HCT116 (cell line): Measurements from ENCODE around the gene GRIK1. TPM values are rescaled to one million over a fixed set of nuclear protein-coding genes. Genes with fewer than 3 reads are reported as not detected.

Source experiments
- ATAC-seq: fragments of 200-7000 bp; cut with Tn5 transposase; 2 replicates; pipeline ENCODE4 v1.9.1; 2020; ENCODE audit warnings: mild to moderate bottlenecking, moderate library complexity
- BruUV-seq: library from RNA; stranded (reverse); fragments of 400-500 nt; replicated peaks from 2 replicates; lab custom pipeline; 2021; lab: Mats Ljungman, UMichigan
- CTCF ChIA-PET: fragments of 300-600 bp; sonication (Branson Sonifier 250); formaldehyde crosslinking; loops from one replicate; lab custom pipeline; 2021; ENCODE audit warnings: antibody characterized with exemption; lab: Charles Lee
- POLR2A ChIA-PET: fragments of 300-600, 350-600 bp; sonication (Branson Sonifier 250); formaldehyde crosslinking; loops from one replicate; lab custom pipeline; 2021; ENCODE audit warnings: antibody characterized with exemption; lab: Charles Lee
- RAD21 ChIA-PET, 2 experiments: fragments of 300-600 bp; sonication (Branson Sonifier 250); formaldehyde crosslinking; loops; one replicate each; lab custom pipeline; 2023; ENCODE audit warnings: low total read pairs in 2 of 2; ENCODE audit not compliant: uncharacterized antibody in 2 of 2, unreplicated experiment in 2 of 2, low non-redundant PET in 1 of 2; lab: Charles Lee
- DNase-seq: peaks from one replicate; pipeline ENCODE4 v3.0.0-alpha.2; 2010; ENCODE audit warnings: low read depth, low spot score
- H2AFZ ChIP-seq: fragments of 200-600 bp; shearing (Covaris generic), sonication (generic); 2 replicates; pipeline ENCODE4 v1.6.1; 2017; ENCODE audit warnings: low read depth, mixed run types, mixed read lengths, antibody characterized with exemption, low read length; ENCODE audit not compliant: poor library complexity, severe bottlenecking
- H3K27ac ChIP-seq: 2 replicates; pipeline ENCODE4 v1.5.1; 2012; ENCODE audit warnings: low read depth, low read length
- H3K27me3 ChIP-seq: fragments of 200-600 bp; sonication (generic); 2 replicates; pipeline ENCODE4 v1.6.1; 2016; ENCODE audit warnings: mixed run types, low read length, mixed read lengths; ENCODE audit not compliant: insufficient read depth
- H3K36me3 ChIP-seq, 2 experiments: fragments of 200-500 bp in 1 of 2; fragments of 200-600 bp in 1 of 2; sonication (Bioruptor generic) in 1 of 2; sonication (generic) in 1 of 2; 2 replicates each; pipeline versions ENCODE4 v1.5.1 to v1.6.1; 2014 to 2016; ENCODE audit warnings: low read length in 2 of 2, inconsistent platforms in 1 of 2, mixed read lengths in 1 of 2, mixed run types in 1 of 2; ENCODE audit not compliant: insufficient read depth in 2 of 2, control insufficient read depth in 1 of 2
- H3K4me1 ChIP-seq, 2 experiments: fragments of 200-600 bp in 1 of 2; sonication (generic) in 1 of 2; 2 replicates each; pipeline versions ENCODE4 v1.5.1 to v1.6.1; 2012 to 2017; ENCODE audit warnings: low read length in 2 of 2, inconsistent platforms in 1 of 2, mild to moderate bottlenecking in 1 of 2, mixed read lengths in 1 of 2, mixed run types in 1 of 2, moderate library complexity in 1 of 2; ENCODE audit not compliant: insufficient read depth in 2 of 2, control insufficient read depth in 1 of 2
- H3K4me2 ChIP-seq: fragments of 200-600 bp; sonication (generic); 2 replicates; pipeline ENCODE4 v1.6.1; 2017; ENCODE audit warnings: mixed run types, low read length, mixed read lengths
- H3K4me3 ChIP-seq, 2 experiments: fragments of 200-600 bp in 1 of 2; sonication (generic) in 1 of 2; replicated peaks in 1 of 2; 2 replicates each; pipeline ENCODE4 v1.5.1; 2011 to 2016; ENCODE audit warnings: low read length in 2 of 2, control low read depth in 1 of 2, low read depth in 1 of 2, mild to moderate bottlenecking in 1 of 2, mixed read lengths in 1 of 2, mixed run types in 1 of 2
- H3K79me2 ChIP-seq: fragments of 200-600 bp; sonication (generic); 2 replicates; pipeline ENCODE4 v1.6.1; 2017; ENCODE audit warnings: mild to moderate bottlenecking, mixed run types, low read length, moderate library complexity, mixed read lengths; ENCODE audit not compliant: insufficient read depth
- H3K9ac ChIP-seq: fragments of 200-600 bp; sonication (generic); 2 replicates; pipeline ENCODE4 v1.6.1; 2016; ENCODE audit warnings: low read length, mixed read lengths
- H3K9me2 ChIP-seq: fragments of 200-600 bp; sonication (generic), shearing (Covaris generic); 2 replicates; pipeline ENCODE4 v1.6.1; 2017; ENCODE audit warnings: mixed run types, mild to moderate bottlenecking, moderate library complexity; ENCODE audit not compliant: insufficient read depth
- H3K9me3 ChIP-seq, 2 experiments: fragments of 200-500 bp in 1 of 2; fragments of 200-600 bp in 1 of 2; sonication (Bioruptor generic) in 1 of 2; sonication (generic) in 1 of 2; 2 replicates each; pipeline ENCODE4 v1.6.1; 2014 to 2017; ENCODE audit warnings: low read length in 2 of 2, mixed read lengths in 2 of 2, inconsistent platforms in 1 of 2, low read depth in 1 of 2, mild to moderate bottlenecking in 1 of 2, mixed run types in 1 of 2, moderate library complexity in 1 of 2; ENCODE audit not compliant: control insufficient read depth in 1 of 2, insufficient read depth in 1 of 2
- H4K20me1 ChIP-seq: fragments of 200-600 bp; sonication (generic), shearing (Covaris generic); 2 replicates; pipeline ENCODE4 v1.6.1; 2017; ENCODE audit warnings: mixed run types, mild to moderate bottlenecking, moderate library complexity; ENCODE audit not compliant: insufficient read depth
- CEBPB ChIP-seq: IDR thresholded peaks from 2 replicates; pipeline ENCODE4 v1.6.1; 2012; ENCODE audit warnings: low read depth
- EGR1 ChIP-seq: IDR thresholded peaks from 2 replicates; pipeline ENCODE4 v1.6.1; 2012; ENCODE audit warnings: low read depth
- ELF1 ChIP-seq: IDR thresholded peaks from 2 replicates; pipeline ENCODE4 v1.6.1; 2012; ENCODE audit warnings: low read depth, borderline replicate concordance
- EZH2 ChIP-seq: fragments of 200-600 bp; sonication (generic); IDR thresholded peaks from 2 replicates; pipeline ENCODE4 v1.6.1; 2017; ENCODE audit warnings: antibody characterized with exemption, mixed run types
- EZH2phosphoT487 ChIP-seq: fragments of 200-600 bp; IDR thresholded peaks from 2 replicates; pipeline ENCODE4 v1.6.1; 2018; ENCODE audit warnings: antibody characterized with exemption, borderline replicate concordance
- MAX ChIP-seq: IDR thresholded peaks from 2 replicates; pipeline ENCODE4 v1.6.1; 2012
- POLR2AphosphoS5 ChIP-seq: IDR thresholded peaks from 2 replicates; pipeline ENCODE4 v1.6.1; 2011; ENCODE audit warnings: mild to moderate bottlenecking, low read depth, low read length, moderate library complexity
- RAD21 ChIP-seq: IDR thresholded peaks from 2 replicates; pipeline ENCODE4 v1.6.1; 2012; ENCODE audit warnings: low read depth, mild to moderate bottlenecking
- SRF ChIP-seq: IDR thresholded peaks from 2 replicates; pipeline ENCODE4 v1.6.1; 2012; ENCODE audit warnings: low read depth
- YY1 ChIP-seq: IDR thresholded peaks from 2 replicates; pipeline ENCODE4 v1.6.1; 2011; ENCODE audit warnings: low read length, low read depth, moderate library complexity, mild to moderate bottlenecking; ENCODE audit not compliant: insufficient replicate concordance; ENCODE audit errors: extremely low read depth
- ZBTB33 ChIP-seq: IDR thresholded peaks from 2 replicates; pipeline ENCODE4 v1.6.1; 2011; ENCODE audit warnings: mild to moderate bottlenecking, low read length, moderate library complexity; ENCODE audit not compliant: insufficient replicate concordance; ENCODE audit errors: extremely low read depth
- intact Hi-C: fragments of 100-400 bp; cut with micrococcal nuclease; formaldehyde crosslinking; loops from 2 replicates; pipeline ENCODE4 v1.10.0; 2022
- total RNA-seq: library from RNA; stranded (reverse); gene quantifications from one replicate; pipeline ENCODE4 v1.2.1, GENCODE V29; 2021; ENCODE audit not compliant: unreplicated experiment
- TF ChIP-seq, protein P1 (sequence below): IDR thresholded peaks from 2 replicates; pipeline ENCODE4 v1.6.1; 2012

The GRIK1 gene
- total RNA-seq, 1 experiment from 2014 or later = not detected

GRCh38 chr21:29721221-29721620 lies 218.6 kb downstream of the GRIK1 start:
- RAD21 ChIA-PET = no interaction called here
- DNase-seq (no peak), ATAC-seq (no peak)
- intact Hi-C loops = no loop called here
- Histone ChIP-seq H3K36me3 (no peaks in the 10 kb centered on the region), H3K4me3 (no peak overlapping the region), H3K27ac (no peak overlapping the region), H3K9me2 (no peaks in the 10 kb centered on the region), H3K9ac (no peak overlapping the region), H3K4me1 (no peaks in the 10 kb centered on the region), H2AFZ (no peak overlapping the region), H3K9me3 (peaks cover 9 to 15% of the 10 kb centered on the region in 2 experiments; a peak in 2 of 4 replicates), H3K27me3 (no peaks in the 10 kb centered on the region), H3K79me2 (no peaks in the 10 kb centered on the region), H4K20me1 (no peaks in the 10 kb centered on the region), H3K4me2 (no peak overlapping the region)
- no TSS peak for BruUV-seq
- TF ChIP-seq EZH2 (no peak), ELF1 (no peak), SRF (no peak), EZH2phosphoT487 (no peak), POLR2AphosphoS5 (no peak), ZBTB33 (no peak), CEBPB (no peak), EGR1 (no peak), RAD21 (no peak), MAX (no peak), YY1 (no peak)
- TF ChIP-seq, protein P1, sequence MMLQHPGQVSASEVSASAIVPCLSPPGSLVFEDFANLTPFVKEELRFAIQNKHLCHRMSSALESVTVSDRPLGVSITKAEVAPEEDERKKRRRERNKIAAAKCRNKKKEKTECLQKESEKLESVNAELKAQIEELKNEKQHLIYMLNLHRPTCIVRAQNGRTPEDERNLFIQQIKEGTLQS = no peak
- CTCF ChIA-PET = no interaction called here
- POLR2A ChIA-PET = no interaction called here
